Endothelial cell (in vitro differentiated cells): ENCODE measurements around the gene GAPT. TPM values are rescaled to one million over a fixed set of nuclear protein-coding genes. Genes with fewer than 3 reads are reported as not detected.
"Not testable (repeated sequence)": the region's sequence is repeated elsewhere in the genome, so short reads cannot be mapped to it uniquely, and the experiment has no call there.

ENCODE experiments used
- DNase-seq: peaks from one replicate; pipeline ENCODE4 v3.0.0; 2021; ENCODE audit warnings: low spot score
- H3K27ac Mint-ChIP-seq: one replicate; pipeline ENCODE4 v1.8.0; 2021; ENCODE audit warnings: mixed read lengths, inconsistent platforms; ENCODE audit not compliant: unreplicated experiment
- H3K27me3 Mint-ChIP-seq: one replicate; pipeline ENCODE4 v1.8.0; 2021; ENCODE audit warnings: mild to moderate bottlenecking, moderate library complexity, mixed read lengths, inconsistent platforms; ENCODE audit not compliant: unreplicated experiment
- H3K36me3 Mint-ChIP-seq: one replicate; pipeline ENCODE4 v1.8.0; 2021; ENCODE audit warnings: mild to moderate bottlenecking, low read depth, mixed read lengths, inconsistent platforms; ENCODE audit not compliant: unreplicated experiment
- H3K4me1 Mint-ChIP-seq: one replicate; pipeline ENCODE4 v1.8.0; 2021; ENCODE audit warnings: mild to moderate bottlenecking, mixed read lengths, inconsistent platforms; ENCODE audit not compliant: unreplicated experiment
- H3K4me3 Mint-ChIP-seq: one replicate; pipeline ENCODE4 v1.8.0; 2021; ENCODE audit warnings: mild to moderate bottlenecking, mixed read lengths, inconsistent platforms; ENCODE audit not compliant: unreplicated experiment
- H3K9me3 Mint-ChIP-seq: one replicate; pipeline ENCODE4 v1.8.0; 2021; ENCODE audit warnings: mixed read lengths, inconsistent platforms; ENCODE audit not compliant: unreplicated experiment
- total RNA-seq: library from RNA; stranded (reverse); fragmentation: NEBNext Ultra II Directional; extraction: Animal tissue kit (Norgen Biotek cat#: 25700); gene quantifications from one replicate; pipeline ENCODE4 v1.2.1, GENCODE V29; 2021; ENCODE audit not compliant: unreplicated experiment
- TF ChIP-seq, protein P1 (sequence below): fragments of 200-600 bp; sonication (generic); IDR thresholded peaks from one replicate; pipeline ENCODE4 v1.5.0; 2021; ENCODE audit warnings: antibody characterized with exemption; ENCODE audit not compliant: unreplicated experiment

Gene GAPT
- total RNA-seq, 1 donor from 2014 or later, result 1.4 TPM

- DNase-seq, result no peak
- no peak overlapping the region for H3K4me3 Mint-ChIP-seq
- H3K9me3 Mint-ChIP-seq, result peaks cover 5% of the 10 kb centered on the region
- H3K27me3 Mint-ChIP-seq, result no peaks in the 10 kb centered on the region
- H3K4me1 Mint-ChIP-seq, result no peaks in the 10 kb centered on the region
- TF ChIP-seq, protein P1, sequence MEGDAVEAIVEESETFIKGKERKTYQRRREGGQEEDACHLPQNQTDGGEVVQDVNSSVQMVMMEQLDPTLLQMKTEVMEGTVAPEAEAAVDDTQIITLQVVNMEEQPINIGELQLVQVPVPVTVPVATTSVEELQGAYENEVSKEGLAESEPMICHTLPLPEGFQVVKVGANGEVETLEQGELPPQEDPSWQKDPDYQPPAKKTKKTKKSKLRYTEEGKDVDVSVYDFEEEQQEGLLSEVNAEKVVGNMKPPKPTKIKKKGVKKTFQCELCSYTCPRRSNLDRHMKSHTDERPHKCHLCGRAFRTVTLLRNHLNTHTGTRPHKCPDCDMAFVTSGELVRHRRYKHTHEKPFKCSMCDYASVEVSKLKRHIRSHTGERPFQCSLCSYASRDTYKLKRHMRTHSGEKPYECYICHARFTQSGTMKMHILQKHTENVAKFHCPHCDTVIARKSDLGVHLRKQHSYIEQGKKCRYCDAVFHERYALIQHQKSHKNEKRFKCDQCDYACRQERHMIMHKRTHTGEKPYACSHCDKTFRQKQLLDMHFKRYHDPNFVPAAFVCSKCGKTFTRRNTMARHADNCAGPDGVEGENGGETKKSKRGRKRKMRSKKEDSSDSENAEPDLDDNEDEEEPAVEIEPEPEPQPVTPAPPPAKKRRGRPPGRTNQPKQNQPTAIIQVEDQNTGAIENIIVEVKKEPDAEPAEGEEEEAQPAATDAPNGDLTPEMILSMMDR, result no peak
- no peak overlapping the region for H3K27ac Mint-ChIP-seq
- no peaks in the 10 kb centered on the region for H3K36me3 Mint-ChIP-seq
Observed at GRCh38 chr5:58530942-58531490, 39.8 kb downstream of the GAPT start.

DNA sequence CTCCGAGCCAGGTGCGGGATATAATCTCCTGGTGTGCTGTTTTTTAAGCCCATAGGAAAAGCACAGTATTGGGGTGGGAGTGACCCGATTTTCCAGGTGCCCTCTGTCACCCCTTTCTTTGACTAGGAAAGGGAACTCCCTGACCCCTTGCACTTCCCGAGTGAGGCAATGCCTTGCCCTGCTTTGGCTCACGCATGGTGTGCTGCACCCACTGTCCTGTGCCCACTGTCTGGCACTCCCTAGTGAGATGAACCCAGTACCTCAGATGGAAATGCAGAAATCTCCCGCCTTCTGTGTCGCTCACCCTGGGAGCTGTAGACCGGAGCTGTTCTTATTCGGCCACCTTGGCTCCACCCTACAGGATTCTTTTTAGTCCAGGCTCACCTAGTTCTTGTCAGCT lies 50.7 kb downstream of the GAPT start:
- H3K9me3 Mint-ChIP-seq, result not testable (repeated sequence)

GRCh38 chr5:58542709-58543108 lies 51.5 kb downstream of the GAPT start:
- no peaks in the 10 kb centered on the region for H3K27me3 Mint-ChIP-seq
- H3K4me3 Mint-ChIP-seq, result no peak overlapping the region
- H3K36me3 Mint-ChIP-seq, result no peaks in the 10 kb centered on the region
- H3K9me3 Mint-ChIP-seq, result no peaks in the 10 kb centered on the region
- no peak overlapping the region for H3K27ac Mint-ChIP-seq
- peaks cover 2% of the 10 kb centered on the region for H3K4me1 Mint-ChIP-seq
- no peak for DNase-seq
- TF ChIP-seq, protein P1, result no peak

More for the DNA sequence above, 50.7 kb downstream of the GAPT start:
- not testable (repeated sequence) for H3K4me1 Mint-ChIP-seq, DNase-seq, H3K27me3 Mint-ChIP-seq, H3K36me3 Mint-ChIP-seq, H3K27ac Mint-ChIP-seq, H3K4me3 Mint-ChIP-seq

GRCh38 chr5:58543723-58544122 lies 52.5 kb downstream of the GAPT start:
- no peak overlapping the region for H3K4me3 Mint-ChIP-seq
- no peak for DNase-seq
- no peaks in the 10 kb centered on the region for H3K9me3 Mint-ChIP-seq
- peaks cover 2% of the 10 kb centered on the region for H3K4me1 Mint-ChIP-seq
- no peaks in the 10 kb centered on the region for H3K36me3 Mint-ChIP-seq
- no peaks in the 10 kb centered on the region for H3K27me3 Mint-ChIP-seq
- TF ChIP-seq, protein P1, result no peak
- H3K27ac Mint-ChIP-seq, result no peak overlapping the region

GRCh38 chr5:58544195-58544594 lies 53.0 kb downstream of the GAPT start:
- TF ChIP-seq, protein P1, result no peak

DNA sequence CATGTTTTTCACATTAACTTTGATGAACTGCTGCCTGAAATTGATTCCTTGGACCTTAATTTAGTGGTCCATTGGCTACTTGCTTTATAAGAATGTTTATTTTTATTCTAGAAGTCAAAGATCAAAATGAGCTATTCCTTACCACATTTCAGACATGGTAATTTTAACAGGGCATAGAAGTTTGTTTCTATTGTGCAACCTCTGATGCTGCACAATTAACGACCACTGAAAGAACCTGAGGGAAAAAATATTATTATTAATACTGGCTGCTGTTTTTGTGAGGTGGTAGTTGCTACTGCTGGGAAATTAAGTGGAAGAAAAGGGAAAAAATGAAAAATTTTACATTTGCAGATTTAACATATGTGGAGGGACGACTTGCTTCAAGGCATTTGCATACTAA lies 53.7 kb downstream of the GAPT start:
- no peaks in the 10 kb centered on the region for H3K27me3 Mint-ChIP-seq
- H3K36me3 Mint-ChIP-seq, result no peaks in the 10 kb centered on the region
- H3K4me1 Mint-ChIP-seq, result peaks cover 2% of the 10 kb centered on the region
- no peaks in the 10 kb centered on the region for H3K9me3 Mint-ChIP-seq
- H3K27ac Mint-ChIP-seq, result no peak overlapping the region
- TF ChIP-seq, protein P1, result no peak
- DNase-seq, result no peak
- H3K4me3 Mint-ChIP-seq, result no peak overlapping the region

More at GRCh38 chr5:58544195-58544594, 53.0 kb downstream of the GAPT start:
- DNase-seq, result no peak
- no peak overlapping the region for H3K27ac Mint-ChIP-seq
- peaks cover 2% of the 10 kb centered on the region for H3K4me1 Mint-ChIP-seq
- H3K9me3 Mint-ChIP-seq, result no peaks in the 10 kb centered on the region
- H3K4me3 Mint-ChIP-seq, result no peak overlapping the region
- no peaks in the 10 kb centered on the region for H3K36me3 Mint-ChIP-seq
- H3K27me3 Mint-ChIP-seq, result no peaks in the 10 kb centered on the region
